ENCODE results near the gene CORO1C.

Gene CORO1C

DNA sequence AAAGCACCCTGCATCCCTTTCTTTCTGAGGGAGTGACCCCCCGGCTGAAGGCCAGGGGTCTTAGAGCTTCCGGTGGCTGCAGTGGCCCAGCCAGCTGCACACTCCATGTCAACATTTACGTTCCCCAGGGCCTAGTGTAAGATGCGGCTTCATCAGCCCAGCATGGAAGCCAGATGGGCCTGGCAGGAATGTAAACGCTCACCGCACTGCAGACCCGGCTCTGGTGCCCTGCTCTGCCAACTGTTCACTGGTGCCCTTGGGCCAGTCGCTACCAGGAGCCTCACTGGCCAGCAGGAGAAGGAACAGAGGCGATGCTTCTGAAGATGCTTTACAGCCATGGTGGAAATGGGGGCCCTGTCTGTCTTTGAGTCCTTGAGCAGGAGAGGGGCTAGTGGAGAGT lies 124.8 kb downstream of the CORO1C start:
- Histone ChIP-seq H3K9me3 (ENCODE audit: control extremely low read depth in 1 of 5, control insufficient read depth in 4 of 5, insufficient read depth in 2 of 5, low read depth in 1 of 5, low read length in 4 of 5) (no peaks in the 10 kb centered on the region), H3K4me3 (ENCODE audit: control insufficient read depth in 1 of 7, extremely low read depth in 1 of 7, insufficient read depth in 4 of 7, low read depth in 2 of 7, low read length in 6 of 7) (no peak overlapping the region), H3K27ac (ENCODE audit: insufficient read depth in 1 of 2, low read depth in 1 of 2, low read length in 2 of 2, poor library complexity in 1 of 2, severe bottlenecking in 2 of 2) (no peak overlapping the region), H3K27me3 (replicated peaks in 2 of 5; ENCODE audit: control insufficient read depth in 4 of 5, insufficient read depth in 5 of 5, low read length in 4 of 5) (no peaks in the 10 kb centered on the region), H3K4me1 (ENCODE audit: control extremely low read depth in 1 of 4, control insufficient read depth in 4 of 4, insufficient read depth in 4 of 4, low read length in 3 of 4) (peaks cover 0 to 18% (median 11%) of the 10 kb centered on the region in 4 experiments), H3K36me3 (ENCODE audit: control insufficient read depth in 4 of 4, insufficient read depth in 4 of 4, low read length in 3 of 4) (no peaks in the 10 kb centered on the region)
- no peak for DNase-seq
- 98% methylated on average over 5 of the region's 9 CpGs for WGBS (ENCODE audit: insufficient coverage)
- ChIA-PET CTCF (interaction anchor here (4.0 kb wide), 1 partner anchor 11 kb away, joined by 32 read pairs; no protein-coding TSS in a partner anchor), POLR2A (no interaction called here)

DNA sequence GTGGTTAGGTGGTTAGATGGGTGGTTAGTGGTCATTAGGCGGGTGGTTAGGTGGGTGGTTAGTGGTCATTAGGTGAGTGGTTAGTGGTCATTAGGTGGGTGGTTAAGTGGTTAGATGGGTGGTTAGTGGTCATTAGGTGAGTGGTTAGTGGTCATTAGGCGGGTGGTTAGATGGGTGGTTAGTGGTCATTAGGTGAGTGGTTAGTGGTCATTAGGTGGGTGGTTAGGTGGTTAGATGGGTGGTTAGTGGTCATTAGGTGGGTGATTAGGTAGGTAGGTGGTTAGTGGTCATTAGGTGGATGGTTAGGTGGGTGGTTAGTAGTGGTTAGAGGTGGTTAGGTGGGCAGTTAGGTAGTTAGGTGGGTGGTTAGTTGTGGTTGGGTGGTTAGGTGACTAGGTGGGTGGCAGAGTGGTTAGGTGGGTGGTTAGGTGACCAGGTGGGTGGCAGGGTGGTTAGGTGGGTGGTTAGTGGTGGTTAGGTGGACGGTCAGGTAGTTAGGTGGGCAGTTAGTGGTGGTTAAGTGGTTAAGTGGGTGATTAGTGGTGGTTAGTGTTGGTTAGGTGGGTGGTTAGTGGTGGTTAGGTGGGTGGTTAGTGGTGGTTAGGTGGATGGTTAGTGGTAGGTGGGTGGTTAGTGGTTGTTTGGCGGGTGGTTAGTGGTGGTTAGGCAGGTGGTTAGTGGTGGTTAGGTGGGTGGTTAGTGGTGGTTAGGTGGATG lies 125.5 kb downstream of the CORO1C start:
- 90% methylated on average over 4 of the region's 4 CpGs for WGBS (ENCODE audit: insufficient coverage)
- no peaks in the 10 kb centered on the region for H3K36me3 ChIP-seq (ENCODE audit: control insufficient read depth in 4 of 4, insufficient read depth in 4 of 4, low read length in 3 of 4)
- H3K4me1 ChIP-seq (ENCODE audit: control extremely low read depth in 1 of 4, control insufficient read depth in 4 of 4, insufficient read depth in 4 of 4, low read length in 3 of 4): peaks cover 0 to 18% (median 11%) of the 10 kb centered on the region in 4 experiments
- no peak overlapping the region for H3K4me3 ChIP-seq (ENCODE audit: control insufficient read depth in 1 of 7, extremely low read depth in 1 of 7, insufficient read depth in 4 of 7, low read depth in 2 of 7, low read length in 6 of 7)
- POLR2A ChIA-PET: no interaction called here
- H3K27me3 ChIP-seq (replicated peaks in 2 of 5; ENCODE audit: control insufficient read depth in 4 of 5, insufficient read depth in 5 of 5, low read length in 4 of 5): no peaks in the 10 kb centered on the region
- no peak for DNase-seq
- H3K27ac ChIP-seq (ENCODE audit: insufficient read depth in 1 of 2, low read depth in 1 of 2, low read length in 2 of 2, poor library complexity in 1 of 2, severe bottlenecking in 2 of 2): no peak overlapping the region
- no peaks in the 10 kb centered on the region for H3K9me3 ChIP-seq (ENCODE audit: control extremely low read depth in 1 of 5, control insufficient read depth in 4 of 5, insufficient read depth in 2 of 5, low read depth in 1 of 5, low read length in 4 of 5)
- CTCF ChIA-PET: interaction anchor here (4.0 kb wide), 1 partner anchor 11 kb away, joined by 32 read pairs; no protein-coding TSS in a partner anchor

DNA sequence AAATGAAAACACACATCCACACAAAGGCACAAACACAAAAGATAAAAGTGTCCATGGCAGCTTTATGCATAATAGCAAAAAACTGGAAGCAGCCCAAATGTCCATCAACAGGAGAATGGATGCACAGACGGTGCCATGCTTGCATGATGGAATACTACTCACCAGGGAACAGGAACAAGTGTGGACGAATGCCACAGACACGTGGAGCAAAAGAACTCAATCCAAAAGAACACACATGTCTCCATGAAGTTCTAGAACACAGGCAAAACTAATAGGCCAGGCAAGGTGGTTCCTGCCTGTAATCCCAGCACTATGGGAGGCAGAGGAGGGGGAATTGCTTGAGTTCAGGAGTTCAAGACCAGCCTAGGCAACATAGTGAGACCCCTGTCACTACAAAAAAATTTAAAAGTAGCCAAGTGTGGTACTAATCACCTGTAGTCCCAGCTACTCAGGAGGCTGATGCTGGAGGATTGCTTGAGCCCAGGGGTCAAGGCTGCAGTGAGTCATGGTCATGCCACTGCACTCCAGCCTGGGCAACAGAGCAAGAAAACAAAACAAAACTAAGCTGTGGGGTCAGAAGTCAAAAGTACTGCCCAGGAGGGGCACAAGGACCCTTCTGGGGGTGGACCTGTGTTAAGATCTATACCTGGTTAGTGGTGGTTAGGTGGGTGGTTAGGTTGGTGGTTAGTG lies 126.2 kb downstream of the CORO1C start:
- H3K27me3 ChIP-seq (replicated peaks in 2 of 5; ENCODE audit: control insufficient read depth in 4 of 5, insufficient read depth in 5 of 5, low read length in 4 of 5): no peaks in the 10 kb centered on the region
- no peaks in the 10 kb centered on the region for H3K9me3 ChIP-seq (ENCODE audit: control extremely low read depth in 1 of 5, control insufficient read depth in 4 of 5, insufficient read depth in 2 of 5, low read depth in 1 of 5, low read length in 4 of 5)
- WGBS (ENCODE audit: insufficient coverage): no CpG with 5 or more reads among the region's 3 CpGs
- no peak overlapping the region for H3K4me3 ChIP-seq (ENCODE audit: control insufficient read depth in 1 of 7, extremely low read depth in 1 of 7, insufficient read depth in 4 of 7, low read depth in 2 of 7, low read length in 6 of 7)
- ChIA-PET CTCF (interaction anchor here (1.0 to 2.6 kb wide), 2 partner anchors 13 to 40 kb away, joined by 3 to 13 read pairs; no protein-coding TSS in a partner anchor), POLR2A (no interaction called here)
- peak in 2 of 3 donors; percentile 43 to 55 for DNase-seq
- H3K4me1 ChIP-seq (ENCODE audit: control extremely low read depth in 1 of 4, control insufficient read depth in 4 of 4, insufficient read depth in 4 of 4, low read length in 3 of 4): peaks cover 0 to 15% (median 9%) of the 10 kb centered on the region in 4 experiments
- H3K27ac ChIP-seq (ENCODE audit: insufficient read depth in 1 of 2, low read depth in 1 of 2, low read length in 2 of 2, poor library complexity in 1 of 2, severe bottlenecking in 2 of 2): no peak overlapping the region
- H3K36me3 ChIP-seq (ENCODE audit: control insufficient read depth in 4 of 4, insufficient read depth in 4 of 4, low read length in 3 of 4): no peaks in the 10 kb centered on the region

DNA sequence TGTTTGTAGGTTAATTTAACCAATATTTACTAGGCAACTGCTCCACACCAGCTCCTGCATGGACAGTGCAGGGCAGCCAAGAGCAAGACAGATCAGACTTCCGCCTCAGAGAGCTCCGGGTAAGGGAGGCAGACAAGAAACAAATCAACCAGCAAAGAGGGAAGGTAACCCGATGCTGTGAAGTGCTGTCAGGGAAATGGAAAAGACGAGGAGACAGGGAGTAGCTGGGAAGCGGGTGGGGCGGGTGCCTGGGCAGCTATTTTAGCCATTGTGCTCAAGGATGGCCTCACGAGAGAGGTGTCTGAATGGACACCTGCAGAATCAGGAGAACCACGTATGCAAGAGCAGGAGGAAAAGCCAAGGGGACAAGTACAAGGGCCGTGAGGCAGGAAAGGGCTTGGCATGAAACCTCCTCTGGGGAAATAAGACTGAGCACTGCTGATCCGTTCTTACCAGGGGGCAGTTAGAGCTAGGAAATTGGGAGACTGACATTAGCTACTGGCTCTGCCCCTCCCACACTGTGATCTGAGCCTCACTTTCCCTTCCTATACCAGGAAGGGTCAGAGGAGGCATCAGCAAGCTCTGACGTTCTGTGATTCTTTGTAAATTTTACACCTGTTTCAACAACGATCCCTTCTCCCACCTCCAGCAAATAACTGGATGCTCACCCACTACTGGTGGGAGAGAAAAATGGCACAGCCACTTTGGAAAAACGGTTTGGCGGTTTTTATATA lies 126.9 kb downstream of the CORO1C start:
- Histone ChIP-seq H3K4me3 (ENCODE audit: control insufficient read depth in 1 of 7, extremely low read depth in 1 of 7, insufficient read depth in 4 of 7, low read depth in 2 of 7, low read length in 6 of 7) (no peak overlapping the region), H3K36me3 (ENCODE audit: control insufficient read depth in 4 of 4, insufficient read depth in 4 of 4, low read length in 3 of 4) (no peaks in the 10 kb centered on the region), H3K4me1 (ENCODE audit: control extremely low read depth in 1 of 4, control insufficient read depth in 4 of 4, insufficient read depth in 4 of 4, low read length in 3 of 4) (peaks cover 0 to 8% (median 2%) of the 10 kb centered on the region in 4 experiments), H3K27ac (ENCODE audit: insufficient read depth in 1 of 2, low read depth in 1 of 2, low read length in 2 of 2, poor library complexity in 1 of 2, severe bottlenecking in 2 of 2) (no peak overlapping the region), H3K9me3 (ENCODE audit: control extremely low read depth in 1 of 5, control insufficient read depth in 4 of 5, insufficient read depth in 2 of 5, low read depth in 1 of 5, low read length in 4 of 5) (no peaks in the 10 kb centered on the region), H3K27me3 (replicated peaks in 2 of 5; ENCODE audit: control insufficient read depth in 4 of 5, insufficient read depth in 5 of 5, low read length in 4 of 5) (no peaks in the 10 kb centered on the region)
- CTCF ChIA-PET: interaction anchor here (1.0 to 2.6 kb wide), 3 partner anchors 13 to 40 kb away, joined by 3 to 13 read pairs (median 4); no protein-coding TSS in a partner anchor
- POLR2A ChIA-PET: interaction anchor here (0.5 kb wide), 1 partner anchor 277 kb away, joined by 3 read pairs; no protein-coding TSS in a partner anchor
- DNase-seq: no peak
- WGBS (ENCODE audit: insufficient coverage): 77% methylated on average over 14 of the region's 14 CpGs

DNA sequence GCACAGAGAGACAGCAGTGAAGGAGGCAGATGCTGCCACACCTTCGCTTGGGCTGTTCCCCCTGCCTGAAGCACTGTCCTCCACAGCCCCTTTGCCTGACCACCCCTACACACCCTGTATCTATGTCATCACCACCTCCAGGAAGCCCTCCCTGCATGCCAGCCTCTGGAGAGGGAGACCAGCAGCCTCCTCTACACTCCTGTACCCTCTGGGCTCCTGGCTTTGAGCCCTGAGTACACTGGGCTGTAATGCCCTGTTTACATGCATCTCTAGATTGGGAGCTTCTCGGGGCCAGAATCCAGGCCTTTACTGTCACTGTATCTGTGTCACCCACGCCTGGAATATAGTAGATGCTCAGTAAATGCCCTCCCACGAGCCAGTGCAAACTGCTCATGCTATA lies 127.6 kb downstream of the CORO1C start:
- no peak for DNase-seq
- H3K9me3 ChIP-seq (ENCODE audit: control extremely low read depth in 1 of 5, control insufficient read depth in 4 of 5, insufficient read depth in 2 of 5, low read depth in 1 of 5, low read length in 4 of 5): no peaks in the 10 kb centered on the region
- ChIA-PET CTCF (interaction anchor here (1.0 to 2.6 kb wide), 2 partner anchors 14 to 37 kb away, joined by 4 to 13 read pairs; no protein-coding TSS in a partner anchor), POLR2A (no interaction called here)
- no peaks in the 10 kb centered on the region for H3K36me3 ChIP-seq (ENCODE audit: control insufficient read depth in 4 of 4, insufficient read depth in 4 of 4, low read length in 3 of 4)
- H3K27me3 ChIP-seq (replicated peaks in 2 of 5; ENCODE audit: control insufficient read depth in 4 of 5, insufficient read depth in 5 of 5, low read length in 4 of 5): no peaks in the 10 kb centered on the region
- H3K4me1 ChIP-seq (ENCODE audit: control extremely low read depth in 1 of 4, control insufficient read depth in 4 of 4, insufficient read depth in 4 of 4, low read length in 3 of 4): peaks cover 0 to 3% (median 0%) of the 10 kb centered on the region in 4 experiments
- H3K4me3 ChIP-seq (ENCODE audit: control insufficient read depth in 1 of 7, extremely low read depth in 1 of 7, insufficient read depth in 4 of 7, low read depth in 2 of 7, low read length in 6 of 7): no peak overlapping the region
- 96% methylated on average over 3 of the region's 4 CpGs for WGBS (ENCODE audit: insufficient coverage)
- H3K27ac ChIP-seq (ENCODE audit: insufficient read depth in 1 of 2, low read depth in 1 of 2, low read length in 2 of 2, poor library complexity in 1 of 2, severe bottlenecking in 2 of 2): no peak overlapping the region

DNA sequence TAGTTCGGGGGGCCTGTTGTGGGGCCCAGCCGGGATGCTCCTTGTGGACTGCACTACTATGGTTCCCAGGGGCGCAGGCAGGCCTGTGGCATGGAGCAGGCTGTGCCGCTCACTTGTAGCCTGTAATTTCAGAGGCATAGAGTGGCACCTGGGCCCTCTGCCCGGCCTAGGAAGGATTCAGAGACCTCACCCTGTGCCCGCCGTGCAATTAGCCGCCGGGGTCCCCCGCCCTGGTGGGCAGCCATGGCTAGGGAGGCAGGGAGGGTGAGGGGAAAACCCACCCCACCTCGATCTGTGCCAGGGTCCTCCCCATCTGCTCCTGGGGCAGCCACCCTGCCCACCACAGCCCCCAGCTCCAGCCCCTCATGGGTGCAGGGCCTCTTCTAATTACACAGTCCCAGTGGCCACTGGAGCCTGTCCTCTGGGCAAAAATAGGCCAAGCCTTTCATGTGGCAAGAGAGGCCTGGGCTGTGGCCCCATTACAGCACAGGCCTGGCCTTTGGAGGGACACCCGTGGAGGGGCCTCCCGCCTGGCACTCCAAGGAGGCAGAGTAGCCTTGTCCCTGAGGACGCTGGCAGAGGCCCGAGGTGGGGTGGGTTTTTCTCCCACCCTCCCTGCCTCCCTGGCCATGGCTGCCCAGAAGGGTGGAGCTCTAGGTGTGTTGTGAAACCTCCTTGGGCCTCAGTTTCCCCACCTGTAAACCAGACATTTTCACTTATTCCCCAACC lies 128.2 kb downstream of the CORO1C start:
- ChIA-PET CTCF (interaction anchor here (1.0 to 2.6 kb wide), 2 partner anchors 15 to 37 kb away, joined by 4 to 13 read pairs; no protein-coding TSS in a partner anchor), POLR2A (no interaction called here)
- Histone ChIP-seq H3K9me3 (ENCODE audit: control extremely low read depth in 1 of 5, control insufficient read depth in 4 of 5, insufficient read depth in 2 of 5, low read depth in 1 of 5, low read length in 4 of 5) (no peaks in the 10 kb centered on the region), H3K36me3 (ENCODE audit: control insufficient read depth in 4 of 4, insufficient read depth in 4 of 4, low read length in 3 of 4) (no peaks in the 10 kb centered on the region), H3K27ac (ENCODE audit: insufficient read depth in 1 of 2, low read depth in 1 of 2, low read length in 2 of 2, poor library complexity in 1 of 2, severe bottlenecking in 2 of 2) (no peak overlapping the region), H3K4me1 (ENCODE audit: control extremely low read depth in 1 of 4, control insufficient read depth in 4 of 4, insufficient read depth in 4 of 4, low read length in 3 of 4) (peaks cover 0 to 2% (median 0%) of the 10 kb centered on the region in 4 experiments), H3K27me3 (replicated peaks in 2 of 5; ENCODE audit: control insufficient read depth in 4 of 5, insufficient read depth in 5 of 5, low read length in 4 of 5) (no peaks in the 10 kb centered on the region), H3K4me3 (ENCODE audit: control insufficient read depth in 1 of 7, extremely low read depth in 1 of 7, insufficient read depth in 4 of 7, low read depth in 2 of 7, low read length in 6 of 7) (no peak overlapping the region)
- WGBS (ENCODE audit: insufficient coverage): 94% methylated on average over 12 of the region's 15 CpGs
- DNase-seq: no peak
